SKM-1 treated with dmso at 0.1 percent for 144 hours (cell line): ENCODE results near the gene RTP4.

ENCODE experiments used
- DNase-seq: peaks from one replicate; lab custom pipeline; 2025; ENCODE audit not compliant: unreplicated experiment; lab: John Stamatoyannopoulos, UW

The RTP4 gene

GRCh38 chr3:187368251-187369088 is at the start of gene RTP4:
RTP4 (plus strand) TSS chr3:187368385; CDS start chr3:187368442, 57 bp downstream.
- DNase-seq, result peak; percentile 9

- peak; percentile 53 for DNase-seq
Measured at GRCh38 chr3:187318819-187319616, 49.2 kb upstream of the RTP4 start.

GRCh38 chr3:187319699-187320302 is 48.4 kb upstream of the RTP4 start:
- DNase-seq, result peak; percentile 64

- DNase-seq, result no peak
Measured at GRCh38 chr3:187321766-187322165, 46.4 kb upstream of the RTP4 start.

GRCh38 chr3:187322291-187322690 is 45.9 kb upstream of the RTP4 start:
- DNase-seq, result no peak

GRCh38 chr3:187323091-187323490 is 45.1 kb upstream of the RTP4 start:
- no peak for DNase-seq

GRCh38 chr3:187325632-187326031 is 42.6 kb upstream of the RTP4 start:
- no peak for DNase-seq

GRCh38 chr3:187327845-187328244 is 40.3 kb upstream of the RTP4 start:
- peak; percentile 90 for DNase-seq

- DNase-seq, result no peak
Measured at GRCh38 chr3:187328691-187329090, 39.5 kb upstream of the RTP4 start.

GRCh38 chr3:187334904-187335303 is 33.3 kb upstream of the RTP4 start:
- DNase-seq, result no peak

GRCh38 chr3:187336322-187336721 is 31.9 kb upstream of the RTP4 start:
- no peak for DNase-seq

- no peak for DNase-seq
Measured at GRCh38 chr3:187340578-187340977, 27.6 kb upstream of the RTP4 start.

- no peak for DNase-seq
Measured at GRCh38 chr3:187342255-187342654, 25.9 kb upstream of the RTP4 start.

- no peak for DNase-seq
Measured at GRCh38 chr3:187343670-187344069, 24.5 kb upstream of the RTP4 start.

- DNase-seq, result no peak
Measured at GRCh38 chr3:187352581-187353575, 15.3 kb upstream of the RTP4 start.

- no peak for DNase-seq
Measured at GRCh38 chr3:187358068-187358467, 10.1 kb upstream of the RTP4 start.

- DNase-seq, result no peak
Measured at GRCh38 chr3:187359798-187360486, 8.2 kb upstream of the RTP4 start.

- no peak for DNase-seq
Measured at GRCh38 chr3:187360596-187360995, 7.6 kb upstream of the RTP4 start.

GRCh38 chr3:187361835-187362234 is 6.3 kb upstream of the RTP4 start:
- no peak for DNase-seq

GRCh38 chr3:187367561-187368103 is 553 bp upstream of the RTP4 start:
- DNase-seq, result no peak
